Endothelial cell of umbilical vein (primary cell): ENCODE measurements around the gene CIB2. TPM values are rescaled to one million over a fixed set of nuclear protein-coding genes. Genes with fewer than 3 reads are reported as not detected.

Source experiments
- BruUV-seq: library from RNA; stranded (reverse); fragments of 400-500 nt; replicated peaks from 2 replicates; lab custom pipeline; 2021; lab: Mats Ljungman, UMichigan
- CTCF ChIA-PET: fragments of 300-600, 350-600 bp; sonication (Branson Sonifier 250); formaldehyde crosslinking; loops from one replicate; lab custom pipeline; 2021; ENCODE audit warnings: antibody characterized with exemption, inconsistent platforms; lab: Charles Lee
- POLR2A ChIA-PET: fragments of 300-600, 350-600 bp; sonication (Branson Sonifier 250); formaldehyde crosslinking; loops from one replicate; lab custom pipeline; 2021; ENCODE audit warnings: antibody characterized with exemption, inconsistent platforms; lab: Charles Lee
- DNase-seq: peaks from one replicate; pipeline ENCODE4 v3.0.0-alpha.2; 2011; ENCODE audit warnings: low read depth, low spot score
- FAIRE-seq: peaks from 2 replicates; lab custom pipeline; 2011; peaks lifted over from hg19 to GRCh38; lab: Jason Lieb, UNC
- H2AFZ ChIP-seq: 2 replicates; pipeline ENCODE4 v1.6.0; 2012; ENCODE audit warnings: low read depth, low read length, control low read depth, inconsistent platforms
- H3K27ac ChIP-seq: 2 replicates; pipeline ENCODE4 v1.5.1; 2011; ENCODE audit warnings: low read depth, mild to moderate bottlenecking, control low read depth, low read length, moderate library complexity; ENCODE audit not compliant: insufficient read depth
- H3K27me3 ChIP-seq, 2 experiments: 2 replicates each; pipeline versions ENCODE4 v1.6.0 to v1.6.1; 2011; ENCODE audit warnings: low read length in 2 of 2, mixed read lengths in 1 of 2; ENCODE audit not compliant: control insufficient read depth in 2 of 2, insufficient read depth in 2 of 2
- H3K36me3 ChIP-seq, 2 experiments: 2 replicates in 1 of 2; 3 replicates in 1 of 2; pipeline ENCODE4 v1.5.1; 2011; ENCODE audit warnings: low read length in 2 of 2, mild to moderate bottlenecking in 1 of 2, moderate library complexity in 1 of 2; ENCODE audit not compliant: control insufficient read depth in 2 of 2, insufficient read depth in 2 of 2; ENCODE audit errors: extremely low read depth in 1 of 2
- H3K4me1 ChIP-seq: 3 replicates; pipeline ENCODE4 v1.5.1; 2011; ENCODE audit warnings: mild to moderate bottlenecking, low read length; ENCODE audit not compliant: control insufficient read depth, insufficient read depth; ENCODE audit errors: extremely low read depth
- H3K4me2 ChIP-seq: 2 replicates; pipeline ENCODE4 v1.6.1; 2011; ENCODE audit warnings: low read length, control low read depth, mixed read lengths; ENCODE audit not compliant: insufficient read depth
- H3K4me3 ChIP-seq, 3 experiments: fragments of 200-600 bp in 1 of 3; sonication (generic), shearing (Covaris generic) in 1 of 3; replicated peaks in 1 of 3; 2 replicates each; pipeline ENCODE4 v1.5.1; 2011 to 2016; ENCODE audit warnings: control low read depth in 3 of 3, low read length in 3 of 3, mild to moderate bottlenecking in 2 of 3, inconsistent platforms in 1 of 3, low read depth in 1 of 3, moderate library complexity in 1 of 3; ENCODE audit not compliant: insufficient read depth in 1 of 3
- H3K79me2 ChIP-seq: 2 replicates; pipeline ENCODE4 v1.6.0; 2012; ENCODE audit warnings: low read length, inconsistent platforms; ENCODE audit not compliant: control insufficient read depth, insufficient read depth
- H3K9ac ChIP-seq: replicated peaks from 2 replicates; pipeline ENCODE3; 2011; ENCODE audit warnings: low read length, control low read depth; ENCODE audit not compliant: insufficient read depth; ENCODE audit errors: extremely low read depth
- H3K9me1 ChIP-seq: replicated peaks from 3 replicates; pipeline ENCODE4 v1.6.0; 2011; ENCODE audit warnings: mild to moderate bottlenecking, low read length; ENCODE audit not compliant: control insufficient read depth, insufficient read depth; ENCODE audit errors: extremely low read depth
- H3K9me3 ChIP-seq: replicated peaks from 2 replicates; pipeline ENCODE4 v1.5.1; 2012; ENCODE audit warnings: low read length, inconsistent platforms; ENCODE audit not compliant: control insufficient read depth, insufficient read depth
- H4K20me1 ChIP-seq: replicated peaks from 2 replicates; pipeline ENCODE3; 2011; ENCODE audit warnings: mild to moderate bottlenecking, low read length; ENCODE audit not compliant: control insufficient read depth, insufficient read depth; ENCODE audit errors: extremely low read depth
- EZH2 ChIP-seq: IDR thresholded peaks from 2 replicates; pipeline ENCODE4 v1.6.1; 2012; ENCODE audit warnings: borderline replicate concordance, low read depth, mild to moderate bottlenecking, moderate library complexity, low read length, inconsistent platforms; ENCODE audit not compliant: severe bottlenecking
- FOS ChIP-seq: IDR thresholded peaks from 2 replicates; pipeline ENCODE4 v1.6.1; 2011; ENCODE audit warnings: mild to moderate bottlenecking, low read length, moderate library complexity, borderline replicate concordance; ENCODE audit not compliant: insufficient read depth
- GATA2 ChIP-seq: IDR thresholded peaks from 2 replicates; pipeline ENCODE4 v1.7.0; 2011; ENCODE audit warnings: low read depth, mild to moderate bottlenecking, moderate library complexity, mixed read lengths, low read length; ENCODE audit not compliant: insufficient read length, insufficient read depth
- JUN ChIP-seq: IDR thresholded peaks from 2 replicates; pipeline ENCODE4 v1.6.1; 2011; ENCODE audit warnings: borderline replicate concordance, low read depth; ENCODE audit not compliant: insufficient read length, insufficient read depth
- MYC ChIP-seq: IDR thresholded peaks from one replicate; pipeline ENCODE4 v1.6.1; 2011; ENCODE audit warnings: mild to moderate bottlenecking, low read depth, low read length
- POLR2A ChIP-seq: IDR thresholded peaks from 2 replicates; pipeline ENCODE4 v1.6.1; 2012; ENCODE audit warnings: low read depth, mild to moderate bottlenecking, control low read depth, low read length
- POLR2AphosphoS5 ChIP-seq: IDR thresholded peaks from 2 replicates; pipeline ENCODE4 v1.6.1; 2012; ENCODE audit warnings: low read depth, mild to moderate bottlenecking, control low read depth, low read length, moderate library complexity; ENCODE audit not compliant: insufficient read depth
- dilution Hi-C: fragments of 300-500 bp; cut with MboI; formaldehyde crosslinking; loops from one replicate; pipeline ENCODE4 v1.15.0; 2019; ENCODE audit warnings: low sequenced_read_pairs; ENCODE audit not compliant: extremely low pct_ligation_motif_present
- intact Hi-C: fragments of 100-400 bp; cut with micrococcal nuclease; formaldehyde crosslinking; loops from one replicate; pipeline ENCODE4 v1.10.0; 2022
- polyA plus RNA-seq, 4 experiments: library from polyadenylated mRNA; depleted of rRNA in 3 of 4; stranded (reverse) in 3 of 4; unstranded in 1 of 4; fragments of >200 nt; gene quantifications; 2 replicates each; pipeline versions ENCODE4 v1.2.1 to v1.2.3, GENCODE V29; 2011 to 2012; ENCODE audit warnings: missing spikeins in 1 of 4
- total RNA-seq: library from RNA; stranded (reverse); gene quantifications from 2 replicates; pipeline ENCODE4 v1.2.3, GENCODE V29; 2021
- TF ChIP-seq, protein P1 (sequence below): IDR thresholded peaks from 2 replicates; pipeline ENCODE4 v1.6.1; 2011; ENCODE audit not compliant: insufficient read depth, insufficient read length
- TF ChIP-seq, protein P2 (sequence below), 2 donors: IDR thresholded peaks; 1 replicate in 1 of 2; 2 replicates in 1 of 2; pipeline ENCODE4 v1.5.1; 2011; ENCODE audit warnings: low read length in 2 of 2, mild to moderate bottlenecking in 2 of 2, moderate library complexity in 2 of 2, control low read depth in 1 of 2, inconsistent platforms in 1 of 2, low read depth in 1 of 2; ENCODE audit not compliant: insufficient read depth in 1 of 2; ENCODE audit errors: extremely low read depth in 1 of 2

The CIB2 gene
- total and polyA plus RNA-seq, 2 donors (not counting 3 experiments of a cell fraction or from before 2014, with no cell fraction given) = 4.0 to 7.7 TPM

DNA sequence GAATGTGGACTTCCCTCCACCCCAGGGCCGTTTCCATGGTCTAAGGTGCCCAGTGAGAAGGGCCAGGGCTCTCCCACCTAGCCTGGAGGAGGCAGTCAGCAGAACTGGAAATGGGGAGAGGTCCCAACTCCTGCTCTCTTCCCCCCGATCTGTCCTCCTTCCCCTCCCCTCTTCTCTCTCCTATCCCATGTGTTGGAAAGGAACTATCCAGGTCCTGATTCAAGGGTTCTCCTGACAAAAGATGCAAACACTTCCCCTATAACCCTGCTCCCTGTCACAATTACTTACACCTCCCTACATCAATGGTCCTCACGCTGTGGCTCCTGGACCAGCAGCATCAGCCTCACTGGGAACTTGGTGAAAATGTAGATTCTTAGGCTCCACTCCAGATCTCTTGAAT, 6.0 kb downstream of the CIB2 start:
- Histone ChIP-seq H3K27ac (no peak overlapping the region), H3K9me1 (no peaks in the 10 kb centered on the region), H3K36me3 (no peaks in the 10 kb centered on the region), H3K4me3 (no peak overlapping the region), H2AFZ (no peak overlapping the region), H3K9me3 (no peaks in the 10 kb centered on the region), H3K9ac (no peak overlapping the region), H3K27me3 (no peaks in the 10 kb centered on the region), H3K79me2 (no peaks in the 10 kb centered on the region), H3K4me2 (no peak overlapping the region), H3K4me1 (no peaks in the 10 kb centered on the region), H4K20me1 (no peaks in the 10 kb centered on the region)
- CTCF ChIA-PET = interaction anchor here (1.1 to 7.0 kb wide), 2 partner anchors 12 to 115 kb away, joined by 4 to 50 read pairs; no protein-coding TSS in a partner anchor
- POLR2A ChIA-PET = no interaction called here
- DNase-seq (no peak), FAIRE-seq (no peak)
- TF ChIP-seq GATA2 (no peak), EZH2 (no peak), POLR2A (no peak), POLR2AphosphoS5 (no peak), JUN (no peak), FOS (no peak), MYC (no peak)
- TF ChIP-seq, protein P1, sequence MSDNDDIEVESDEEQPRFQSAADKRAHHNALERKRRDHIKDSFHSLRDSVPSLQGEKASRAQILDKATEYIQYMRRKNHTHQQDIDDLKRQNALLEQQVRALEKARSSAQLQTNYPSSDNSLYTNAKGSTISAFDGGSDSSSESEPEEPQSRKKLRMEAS = no peak
- TF ChIP-seq, protein P2, sequence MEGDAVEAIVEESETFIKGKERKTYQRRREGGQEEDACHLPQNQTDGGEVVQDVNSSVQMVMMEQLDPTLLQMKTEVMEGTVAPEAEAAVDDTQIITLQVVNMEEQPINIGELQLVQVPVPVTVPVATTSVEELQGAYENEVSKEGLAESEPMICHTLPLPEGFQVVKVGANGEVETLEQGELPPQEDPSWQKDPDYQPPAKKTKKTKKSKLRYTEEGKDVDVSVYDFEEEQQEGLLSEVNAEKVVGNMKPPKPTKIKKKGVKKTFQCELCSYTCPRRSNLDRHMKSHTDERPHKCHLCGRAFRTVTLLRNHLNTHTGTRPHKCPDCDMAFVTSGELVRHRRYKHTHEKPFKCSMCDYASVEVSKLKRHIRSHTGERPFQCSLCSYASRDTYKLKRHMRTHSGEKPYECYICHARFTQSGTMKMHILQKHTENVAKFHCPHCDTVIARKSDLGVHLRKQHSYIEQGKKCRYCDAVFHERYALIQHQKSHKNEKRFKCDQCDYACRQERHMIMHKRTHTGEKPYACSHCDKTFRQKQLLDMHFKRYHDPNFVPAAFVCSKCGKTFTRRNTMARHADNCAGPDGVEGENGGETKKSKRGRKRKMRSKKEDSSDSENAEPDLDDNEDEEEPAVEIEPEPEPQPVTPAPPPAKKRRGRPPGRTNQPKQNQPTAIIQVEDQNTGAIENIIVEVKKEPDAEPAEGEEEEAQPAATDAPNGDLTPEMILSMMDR (IDR thresholded peaks at IDR 0.05; ENCODE audit: extremely low read depth in 1 of 2, insufficient read depth in 1 of 2, low read depth in 1 of 2, low read length in 2 of 2) = no peak
- dilution Hi-C loops (no loop called here), intact Hi-C loops (no loop called here)
- BruUV-seq = no TSS peak
